ENCODE measurements around the gene HOXA10.

Gene HOXA10

DNA sequence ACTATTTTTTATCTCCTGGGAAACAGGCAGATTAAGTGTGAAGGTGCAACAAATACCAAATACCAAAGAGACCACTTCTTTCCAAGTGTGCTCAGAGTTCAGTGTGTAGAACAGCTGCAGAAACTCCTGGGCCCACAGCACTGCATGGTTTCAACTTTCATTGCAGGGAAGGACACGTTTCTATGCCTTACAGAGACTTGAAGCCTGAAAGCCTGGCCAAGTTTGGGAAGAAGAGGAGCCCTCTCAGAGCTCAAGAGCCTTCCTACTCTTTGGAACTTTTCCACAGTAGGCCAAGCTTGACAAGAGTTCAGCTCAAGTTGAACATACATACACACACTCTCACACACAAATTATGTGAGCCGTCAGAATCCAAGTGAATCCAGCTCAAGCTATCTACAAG lies 46.1 kb downstream of the HOXA10 start:
- no peak for DNase-seq

DNA sequence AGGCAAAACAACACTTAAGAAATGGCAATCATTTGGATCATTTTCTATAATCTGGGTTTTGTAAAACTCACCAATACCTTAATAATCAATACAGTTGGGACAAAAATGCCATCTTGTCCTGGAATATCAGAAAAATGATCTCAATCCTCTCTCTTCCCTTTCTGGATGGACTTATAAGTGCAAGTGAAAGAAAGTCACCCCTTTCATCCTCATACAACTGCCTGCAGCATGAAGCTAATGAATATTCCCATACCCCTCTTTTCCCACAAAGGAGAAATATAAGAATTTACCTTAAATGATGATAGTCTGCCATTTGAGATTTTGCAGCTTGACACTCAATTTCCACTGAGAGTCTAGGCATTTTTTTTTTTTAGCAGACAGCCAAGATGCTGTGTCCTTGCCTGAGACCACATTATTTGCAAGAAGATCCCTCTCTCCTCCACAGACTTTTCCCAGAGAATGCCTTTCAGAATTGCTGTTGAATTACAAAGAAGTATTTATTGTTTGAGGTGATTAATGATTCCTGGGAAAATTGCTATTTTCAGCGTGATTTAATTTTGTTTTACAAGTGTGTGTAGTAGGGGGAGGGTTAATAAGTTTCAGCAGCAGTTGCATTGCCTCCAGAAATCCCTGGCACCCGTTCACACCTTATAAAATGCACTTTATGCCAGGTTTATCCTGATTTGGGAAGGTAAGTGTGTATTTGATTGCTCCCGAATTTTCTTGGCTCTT lies 47.4 kb downstream of the HOXA10 start:
- no peak for DNase-seq

DNA sequence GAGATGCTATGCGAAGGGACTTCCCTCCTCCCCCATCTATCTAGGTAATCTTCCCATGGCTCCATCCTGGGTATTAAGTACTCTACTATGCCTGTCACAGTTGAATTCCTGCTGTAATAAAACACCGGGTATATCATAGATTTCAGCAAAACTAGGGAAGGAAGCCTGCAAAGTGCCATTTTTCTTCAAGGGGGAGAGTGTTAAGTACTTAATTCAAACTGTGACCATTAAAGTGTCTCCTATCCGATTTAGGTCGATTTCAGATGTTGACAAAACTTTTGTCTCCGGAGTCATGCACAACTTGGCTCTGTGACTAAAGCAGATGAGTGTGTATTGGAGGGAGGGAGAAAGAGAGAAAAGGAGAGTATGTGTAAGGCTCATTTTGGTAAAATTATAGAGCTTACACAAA lies 48.1 kb downstream of the HOXA10 start:
- no peak for DNase-seq

DNA sequence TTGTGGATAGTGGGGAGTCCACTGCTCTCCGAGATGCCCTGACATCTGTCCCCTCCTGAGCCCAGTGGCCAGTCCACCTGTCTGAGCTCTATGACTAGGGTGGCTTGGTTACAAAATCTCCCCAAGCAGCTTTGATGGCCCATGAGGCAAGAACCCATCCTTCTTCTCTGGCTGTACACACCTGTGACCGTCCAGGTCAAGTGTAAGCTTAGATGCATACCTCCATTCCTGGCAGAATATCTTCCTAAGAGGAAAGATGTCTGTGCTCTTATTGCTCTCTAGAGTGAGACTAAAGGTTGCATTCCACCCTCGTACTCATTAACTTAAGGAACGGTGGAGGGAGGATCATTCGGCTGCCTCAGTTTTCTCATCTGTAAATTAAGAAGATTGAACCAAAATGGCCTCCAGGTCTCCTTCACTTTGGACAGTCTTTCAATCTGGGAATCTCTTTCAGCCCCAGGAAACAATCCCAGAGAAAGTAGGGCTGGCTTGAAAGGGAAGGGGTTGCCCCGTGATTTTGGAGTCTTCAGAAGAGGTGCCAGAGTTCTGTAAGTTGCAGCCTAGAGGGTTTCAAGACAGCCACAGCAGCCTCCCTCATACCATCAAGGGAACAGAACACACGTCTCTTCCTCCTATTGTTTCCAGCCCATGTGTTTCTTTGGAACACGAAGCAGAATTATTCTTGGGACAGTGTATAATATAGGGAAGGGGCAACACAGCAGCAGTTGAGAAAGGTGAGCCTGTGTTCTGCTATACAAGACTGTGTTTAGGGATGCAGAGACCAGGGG lies 49.0 kb downstream of the HOXA10 start:
- no peak for DNase-seq

DNA sequence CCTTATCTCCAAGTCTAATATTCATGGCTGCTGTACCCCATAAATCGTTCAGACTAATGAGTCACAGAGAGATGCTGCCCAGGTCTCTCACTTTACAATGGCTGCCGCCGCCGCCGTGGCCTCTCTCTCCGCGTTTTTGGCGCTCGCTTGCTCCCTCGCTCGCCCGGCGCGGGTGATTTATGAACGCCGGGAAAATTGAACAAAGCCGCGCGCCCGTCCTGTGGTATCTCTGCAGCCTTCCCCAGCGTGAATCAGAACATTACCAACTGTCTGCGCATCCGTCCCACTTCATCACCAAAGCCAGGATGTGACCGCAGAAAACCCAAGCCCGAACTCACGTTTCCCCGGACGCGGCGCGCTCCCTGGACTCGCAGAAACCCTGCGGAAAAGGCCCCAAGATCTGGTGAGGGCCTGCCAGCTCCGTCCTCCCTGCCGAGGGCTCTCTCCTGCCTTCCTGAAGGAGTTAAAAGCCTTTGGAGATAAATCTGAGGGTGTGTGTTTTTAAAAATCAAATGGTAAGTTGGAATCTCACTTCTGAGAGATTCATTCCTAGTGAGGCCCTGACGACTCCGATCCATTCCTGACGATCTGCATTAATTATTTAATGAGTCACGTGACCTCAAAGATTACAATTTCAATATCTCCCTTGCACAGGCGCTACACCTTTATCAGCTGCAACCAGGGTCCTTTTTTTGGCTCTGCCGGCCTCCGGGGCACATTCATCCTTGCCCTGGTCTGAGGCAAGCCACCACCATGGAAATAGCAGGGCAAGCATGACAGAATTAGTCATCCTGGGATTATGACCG lies 49.8 kb downstream of the HOXA10 start:
- DNase-seq: no peak

DNA sequence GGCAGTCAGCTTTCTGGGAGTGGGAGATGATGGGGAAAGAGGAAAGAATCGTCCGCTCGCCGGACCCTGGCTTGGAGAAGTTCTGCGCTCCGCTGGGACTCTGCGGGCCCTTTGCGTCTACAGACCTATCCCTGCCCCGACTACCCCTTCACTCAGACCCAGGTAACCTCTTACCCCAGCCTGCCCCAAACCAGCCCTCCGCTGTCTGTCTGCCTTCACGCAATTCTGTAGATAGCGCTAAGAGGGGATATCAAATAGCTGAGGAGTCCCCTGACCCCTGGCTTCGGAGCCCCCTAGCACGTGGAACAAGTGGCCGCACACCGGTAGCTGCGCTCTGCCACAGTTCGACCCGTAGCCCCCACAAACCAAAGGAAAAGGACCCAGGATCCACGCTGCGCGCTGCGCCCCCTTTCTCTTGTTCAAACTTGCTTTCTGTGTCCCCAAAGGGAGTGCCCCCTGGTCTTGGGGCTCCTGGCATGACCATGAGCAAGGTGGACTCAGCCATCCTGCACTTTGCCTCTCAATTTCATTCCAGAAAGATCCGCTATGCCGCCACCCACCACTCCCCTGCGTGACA lies 50.6 kb downstream of the HOXA10 start:
- no peak for DNase-seq

DNA sequence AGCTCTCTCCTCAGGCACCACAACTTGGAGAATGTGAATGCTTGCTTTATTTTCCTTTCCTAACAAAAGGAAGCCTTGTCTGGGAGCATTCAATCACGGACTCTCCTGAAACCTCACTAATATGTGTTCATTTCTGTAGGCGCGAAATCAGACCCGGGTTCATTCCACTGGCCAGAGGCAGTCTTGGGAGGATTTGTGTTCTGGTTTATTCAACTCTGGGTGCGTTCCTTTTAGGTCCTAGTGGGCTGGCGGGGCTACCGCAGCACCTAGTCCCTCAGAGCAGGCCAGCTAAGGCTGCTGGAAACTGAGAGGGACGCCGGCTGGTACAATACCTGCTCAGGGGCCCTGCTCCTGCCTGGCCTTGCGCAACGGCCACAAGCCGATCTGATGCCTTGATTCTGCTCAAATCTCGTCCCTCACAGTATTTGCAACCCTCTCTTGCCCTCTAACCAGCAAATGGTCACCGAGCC lies 51.1 kb downstream of the HOXA10 start:
- no peak for DNase-seq

DNA sequence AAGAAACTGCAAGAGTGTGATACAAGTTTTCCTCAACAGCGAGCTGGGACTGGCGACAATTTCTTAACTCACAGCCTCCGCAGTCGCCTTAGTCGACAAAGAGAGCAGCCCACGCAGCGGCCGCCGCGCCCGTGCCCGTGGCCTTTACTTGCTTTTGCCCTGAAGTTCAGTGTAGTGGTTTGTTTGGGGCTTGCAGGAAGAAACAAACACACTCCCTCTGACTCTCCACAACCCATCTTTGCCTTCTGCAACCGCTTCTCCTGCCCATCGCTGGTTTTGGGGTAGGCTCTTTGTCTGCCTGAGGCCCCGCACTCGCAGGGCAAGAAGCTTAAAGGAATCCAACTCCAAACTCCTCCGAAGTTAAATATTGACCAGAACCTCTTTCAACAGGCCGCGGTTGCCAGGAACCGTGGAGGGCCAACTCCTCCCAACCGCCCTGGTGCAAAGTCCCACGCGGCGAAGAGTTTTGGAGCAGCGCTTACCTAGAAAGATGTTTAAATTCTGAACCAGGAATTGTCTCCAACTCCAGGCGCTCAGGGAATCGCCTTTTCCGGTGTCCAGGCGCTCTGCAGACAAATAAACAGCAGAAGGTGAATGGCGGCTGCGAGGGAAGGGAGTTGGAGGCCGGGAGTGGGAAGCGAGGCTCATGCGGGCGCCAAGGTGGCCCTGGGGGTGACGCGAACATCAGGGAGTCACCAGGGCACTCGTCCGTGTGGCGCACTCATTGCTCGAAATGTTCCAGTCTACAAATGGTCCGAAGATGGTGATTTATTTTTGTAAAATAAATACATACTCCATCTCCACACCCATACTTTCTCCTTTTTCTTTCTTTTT lies 51.8 kb downstream of the HOXA10 start:
- no peak for DNase-seq

DNA sequence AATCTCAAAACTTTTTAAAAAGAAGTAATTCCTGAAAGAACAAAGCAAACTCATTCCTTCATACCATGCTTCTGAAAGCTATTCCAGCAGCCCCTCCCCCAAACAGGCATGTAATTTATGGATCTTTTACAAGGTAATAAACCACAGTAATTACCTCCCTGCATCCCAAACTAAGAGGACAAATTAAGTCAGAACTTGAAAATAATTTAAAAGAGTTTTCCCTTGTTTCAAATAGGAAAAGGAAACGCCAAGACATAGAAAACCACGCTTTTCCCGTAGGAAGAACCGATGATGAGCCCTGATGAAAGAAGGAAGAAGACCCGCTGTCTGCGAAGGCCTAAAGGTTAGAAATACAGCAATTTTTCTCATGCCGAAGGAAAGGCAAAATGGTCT lies 52.4 kb downstream of the HOXA10 start:
- DNase-seq: no peak
